Breast epithelium (tissue), 4 donors: Measurements from ENCODE around the gene VPS29. TPM values are rescaled to one million over a fixed set of nuclear protein-coding genes. Genes with fewer than 3 reads are reported as not detected.

Source experiments
- DNase-seq, 2 donors: peaks; one replicate each; pipeline ENCODE4 v3.0.0-alpha.2; 2019; ENCODE audit warnings: low spot score in 2 of 2
- H3K27ac ChIP-seq, 2 donors: fragments of 200-600 bp; sonication (generic) in 1 of 2; one replicate each; pipeline ENCODE4 v1.5.1; 2016 to 2019; ENCODE audit warnings: mild to moderate bottlenecking in 1 of 2
- H3K27me3 ChIP-seq, 2 donors: fragments of 200-600 bp; sonication (generic) in 1 of 2; one replicate each; pipeline versions ENCODE4 v1.5.1 to v1.6.0; 2017 to 2019; ENCODE audit warnings: control low read depth in 1 of 2, mild to moderate bottlenecking in 1 of 2
- H3K36me3 ChIP-seq: fragments of 200-600 bp; one replicate; pipeline ENCODE4 v1.5.1; 2019
- H3K4me1 ChIP-seq, 2 donors: fragments of 200-600 bp; sonication (generic); one replicate each; pipeline ENCODE4 v1.5.1; 2016 to 2019; ENCODE audit warnings: control low read depth in 1 of 2
- H3K4me3 ChIP-seq, 3 donors: fragments of 200-600 bp; sonication (generic); 1 replicate in 2 of 3; 2 replicates in 1 of 3; pipeline ENCODE4 v1.5.1; 2016 to 2019; ENCODE audit warnings: mild to moderate bottlenecking in 3 of 3, moderate library complexity in 2 of 3
- H3K9me3 ChIP-seq, 2 donors: fragments of 200-600 bp; sonication (generic) in 1 of 2; one replicate each; pipeline ENCODE4 v1.5.1; 2016 to 2019; ENCODE audit warnings: control low read depth in 1 of 2
- CTCF ChIP-seq, 3 donors: fragments of 450-650 bp; IDR thresholded peaks; one replicate each; pipeline ENCODE4 v1.5.1; 2016 to 2017; ENCODE audit warnings: antibody characterized with exemption in 3 of 3, mild to moderate bottlenecking in 3 of 3, moderate library complexity in 3 of 3
- POLR2A ChIP-seq: fragments of 450-650 bp; IDR thresholded peaks from one replicate; pipeline ENCODE4 v1.6.1; 2016; ENCODE audit warnings: antibody characterized with exemption, mild to moderate bottlenecking, moderate library complexity
- POLR2AphosphoS5 ChIP-seq, 3 donors: sonication (generic); formaldehyde crosslinking; IDR thresholded peaks; one replicate each; pipeline ENCODE4 v1.6.1; 2017; ENCODE audit warnings: antibody characterized with exemption in 3 of 3
- intact Hi-C: fragments of 100-400 bp; cut with DNase I; formaldehyde crosslinking; loops from one replicate; pipeline ENCODE4 v1.15.1; 2023; ENCODE audit warnings: low total_unique reads
- total RNA-seq, 3 donors: library from RNA; depleted of rRNA; stranded (reverse); fragments of >200 nt; gene quantifications; one replicate each; pipeline ENCODE4 v1.1.0, GENCODE V29; 2016

Gene VPS29
- total RNA-seq, 3 donors from 2014 or later: 82.9 to 135 (median 96.7) TPM

GRCh38 chr12:110534811-110535210, 32.9 kb upstream of the VPS29 start:
- Histone ChIP-seq H3K9me3 (no peaks in the 10 kb centered on the region), H3K27ac (no peak overlapping the region), H3K4me1 (peaks cover 0 to 15% of the 10 kb centered on the region in 2 donors), H3K27me3 (no peaks in the 10 kb centered on the region), H3K4me3 (no peak overlapping the region), H3K36me3 (no peaks in the 10 kb centered on the region)
- TF ChIP-seq POLR2A (no peak), CTCF (IDR thresholded peaks at IDR 0.05) (no peak), POLR2AphosphoS5 (IDR thresholded peaks at IDR 0.05) (no peak)
- no peak for DNase-seq
- intact Hi-C loops: no loop called here

- TF ChIP-seq POLR2A (no peak), CTCF (IDR thresholded peaks at IDR 0.05) (no peak), POLR2AphosphoS5 (IDR thresholded peaks at IDR 0.05) (no peak)
- H3K27me3 ChIP-seq: no peaks in the 10 kb centered on the region
- no peak overlapping the region for H3K27ac ChIP-seq
- H3K9me3 ChIP-seq: no peaks in the 10 kb centered on the region
- no peaks in the 10 kb centered on the region for H3K36me3 ChIP-seq
- H3K4me1 ChIP-seq: peaks cover 0 to 15% of the 10 kb centered on the region in 2 donors
- DNase-seq: no peak
- intact Hi-C loops: no loop called here
- H3K4me3 ChIP-seq: no peak overlapping the region
Measured at GRCh38 chr12:110533607-110534006, 31.7 kb upstream of the VPS29 start.

GRCh38 chr12:110532644-110533043, 30.7 kb upstream of the VPS29 start:
- H3K4me1 ChIP-seq: peaks cover 0 to 15% of the 10 kb centered on the region in 2 donors

GRCh38 chr12:110531741-110532333, 29.9 kb upstream of the VPS29 start:
- H3K27ac ChIP-seq: peak overlapping the region; percentile 77 to 78
- H3K4me1 ChIP-seq: peaks cover 0 to 11% of the 10 kb centered on the region in 2 donors
- intact Hi-C loops: no loop called here
- no peaks in the 10 kb centered on the region for H3K36me3 ChIP-seq
- no peaks in the 10 kb centered on the region for H3K27me3 ChIP-seq
- peak overlapping the region in 1 of 3 donors; percentile 32 for H3K4me3 ChIP-seq
- H3K9me3 ChIP-seq: no peaks in the 10 kb centered on the region
- DNase-seq: no peak
- TF ChIP-seq POLR2AphosphoS5 (IDR thresholded peaks at IDR 0.05) (no peak), CTCF (IDR thresholded peaks at IDR 0.05) (no peak), POLR2A (no peak)

More at GRCh38 chr12:110532644-110533043, 30.7 kb upstream of the VPS29 start:
- H3K27ac ChIP-seq: peak overlapping the region; percentile 77 to 78
- H3K9me3 ChIP-seq: no peaks in the 10 kb centered on the region
- intact Hi-C loops: no loop called here
- no peak for DNase-seq
- no peaks in the 10 kb centered on the region for H3K36me3 ChIP-seq
- TF ChIP-seq POLR2AphosphoS5 (IDR thresholded peaks at IDR 0.05) (no peak), POLR2A (no peak)
- H3K4me3 ChIP-seq: no peak overlapping the region
- H3K27me3 ChIP-seq: no peaks in the 10 kb centered on the region

- intact Hi-C loops: no loop called here
- no peak overlapping the region for H3K27ac ChIP-seq
- H3K4me1 ChIP-seq: peaks cover 0 to 9% of the 10 kb centered on the region in 2 donors
- no peak for DNase-seq
- no peaks in the 10 kb centered on the region for H3K27me3 ChIP-seq
- no peak overlapping the region for H3K4me3 ChIP-seq
- no peaks in the 10 kb centered on the region for H3K9me3 ChIP-seq
- no peaks in the 10 kb centered on the region for H3K36me3 ChIP-seq
- no peak for TF ChIP-seq CTCF (IDR thresholded peaks at IDR 0.05)
- TF ChIP-seq POLR2AphosphoS5 (IDR thresholded peaks at IDR 0.05): no peak
- TF ChIP-seq POLR2A: no peak
Measured at GRCh38 chr12:110530511-110530910, 28.6 kb upstream of the VPS29 start.
